Fibroblast of mammary gland (primary cell): ENCODE results near the gene FSTL4.

ENCODE experiments used
- DNase-seq: peaks from one replicate; pipeline ENCODE4 v3.0.0-alpha.2; 2010; ENCODE audit warnings: low read depth
- H3K4me3 ChIP-seq: 2 replicates; pipeline ENCODE4 v1.5.1; 2011; ENCODE audit warnings: low read depth, mild to moderate bottlenecking, low read length, moderate library complexity; ENCODE audit not compliant: control insufficient read depth
- CTCF ChIP-seq: conservative IDR thresholded peaks from 2 replicates; pipeline ENCODE4 v1.5.1; 2011; ENCODE audit warnings: low read depth, low read length, inconsistent platforms; ENCODE audit not compliant: control insufficient read depth, insufficient read depth

FSTL4 gene

DNA sequence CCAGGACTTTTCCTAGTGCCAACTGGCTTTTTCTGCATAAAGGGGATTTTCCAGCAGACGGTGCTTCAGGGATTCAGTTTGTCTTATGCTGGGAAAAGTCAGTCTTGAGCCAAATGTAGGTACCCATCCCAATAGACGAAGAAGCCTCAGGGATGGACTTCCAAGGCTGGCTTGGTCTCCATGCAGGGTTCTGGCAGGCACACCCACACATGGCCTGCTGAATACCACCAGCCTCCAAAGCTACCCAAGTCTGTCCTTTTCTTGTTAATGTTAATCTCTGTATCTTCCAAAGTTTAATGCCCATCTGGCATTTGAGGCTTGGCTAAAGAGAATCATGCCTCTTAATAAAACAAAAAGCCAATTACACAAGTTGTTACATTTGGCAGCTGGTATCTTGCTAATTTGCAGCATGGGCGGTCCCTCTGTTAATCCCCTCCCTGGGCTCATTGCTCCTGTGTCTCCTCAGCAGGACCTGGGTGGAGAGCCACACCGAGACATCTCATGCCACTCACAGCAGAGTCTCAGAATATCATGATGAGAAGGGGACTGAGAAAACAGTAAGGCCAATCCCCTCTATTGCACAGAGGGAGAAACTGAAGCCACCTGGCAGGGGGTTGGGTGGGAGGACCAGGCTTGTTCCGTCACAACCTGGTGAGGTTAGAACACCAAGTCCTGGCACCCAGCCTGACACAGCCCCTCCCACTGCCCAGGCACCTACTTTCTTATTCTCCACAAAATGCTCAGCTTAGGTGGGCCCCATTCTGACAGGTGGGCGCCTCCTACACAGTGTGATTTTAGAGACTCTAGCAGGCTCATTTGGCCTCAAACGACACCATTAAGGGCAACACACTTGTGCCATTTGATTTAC lies 243.2 kb downstream of the FSTL4 start:
- H3K4me3 ChIP-seq, result no peak overlapping the region
- no peak for TF ChIP-seq CTCF
- no peak for DNase-seq

DNA sequence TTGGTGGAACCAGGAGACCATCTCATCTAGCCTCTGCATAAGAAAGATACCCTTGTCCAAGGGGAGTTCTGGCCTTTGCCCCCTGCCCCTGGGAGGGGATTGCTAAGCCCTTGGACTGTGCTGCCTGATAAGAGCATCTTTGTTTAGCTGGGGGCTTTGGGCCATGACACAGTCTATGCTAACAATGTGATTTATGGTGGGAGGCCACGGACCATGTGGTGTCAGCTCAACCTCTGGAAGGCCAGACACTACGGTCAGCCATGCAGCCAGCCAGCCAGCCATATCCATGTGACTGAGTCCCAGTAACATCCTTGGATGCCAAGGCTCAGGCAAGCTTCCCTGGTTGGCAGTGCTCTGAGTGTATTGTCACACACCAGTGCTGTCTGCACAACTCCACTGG lies 244.4 kb downstream of the FSTL4 start:
- no peak for DNase-seq
- H3K4me3 ChIP-seq, result no peak overlapping the region
- TF ChIP-seq CTCF, result no peak

- TF ChIP-seq CTCF, result no peak
- DNase-seq, result no peak
Observed at GRCh38 chr5:133367071-133367786, 245.1 kb downstream of the FSTL4 start.

DNA sequence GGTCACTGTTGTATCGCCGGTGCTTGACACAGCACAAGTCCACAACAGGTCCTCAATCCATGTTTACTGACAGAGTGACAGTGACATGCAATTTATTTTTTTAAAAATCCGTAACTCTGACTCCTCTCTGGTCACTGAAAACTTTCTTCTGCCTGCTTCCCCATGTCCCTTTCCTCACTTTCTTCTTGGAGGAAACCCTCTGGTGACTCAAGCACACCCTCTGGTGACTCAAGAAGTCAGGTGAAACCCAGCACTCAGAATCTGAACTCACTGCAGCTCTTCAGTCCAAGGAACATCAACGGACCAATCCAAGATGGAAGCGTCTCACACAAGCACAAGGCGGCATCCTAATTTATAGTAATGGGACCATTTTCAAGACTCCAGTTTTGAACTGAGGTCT lies 245.9 kb downstream of the FSTL4 start:
- no peak for TF ChIP-seq CTCF
- peak; percentile 11 for DNase-seq
- no peak overlapping the region for H3K4me3 ChIP-seq

More at GRCh38 chr5:133367071-133367786, 245.1 kb downstream of the FSTL4 start:
- no peak overlapping the region for H3K4me3 ChIP-seq

DNA sequence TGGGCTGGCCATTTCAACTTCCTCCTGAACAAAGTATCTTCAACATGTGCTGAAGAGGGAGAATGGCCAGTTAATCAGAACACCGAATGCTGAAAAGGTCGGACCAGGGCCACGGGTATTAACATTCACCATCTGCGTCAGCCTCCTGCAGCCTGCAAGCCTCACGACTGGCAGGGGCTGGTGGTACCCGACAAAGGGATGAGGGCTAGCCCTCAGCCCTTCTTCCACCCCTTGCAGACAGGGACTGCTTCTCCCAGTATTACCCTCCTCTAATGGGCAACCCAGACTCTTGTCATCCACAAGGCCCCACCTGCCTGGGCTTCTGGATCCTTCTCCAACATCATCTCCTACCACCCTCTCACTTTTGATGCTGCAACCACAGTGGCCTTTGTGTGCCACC lies 246.6 kb downstream of the FSTL4 start:
- no peak for TF ChIP-seq CTCF
- no peak for DNase-seq
- no peak overlapping the region for H3K4me3 ChIP-seq

- no peak overlapping the region for H3K4me3 ChIP-seq
- no peak for DNase-seq
- TF ChIP-seq CTCF, result peak; percentile 29
Observed at GRCh38 chr5:133364936-133365707, 247.2 kb downstream of the FSTL4 start.
